Liver (tissue), 9 donors: ENCODE measurements around the gene METTL21C. TPM values are rescaled to one million over a fixed set of nuclear protein-coding genes. Genes with fewer than 3 reads are reported as not detected.

Experiments used
- DNase-seq: peaks from one replicate; pipeline ENCODE4 v3.0.0-alpha.2; 2017; ENCODE audit warnings: low spot score
- H3K27ac ChIP-seq, 2 donors: one replicate each; pipeline ENCODE4 v1.7.0; 2013; ENCODE audit warnings: inconsistent platforms in 2 of 2, low read length in 2 of 2, control low read depth in 1 of 2, low read depth in 1 of 2, mild to moderate bottlenecking in 1 of 2
- H3K27me3 ChIP-seq, 4 donors: one replicate each; pipeline versions ENCODE4 v1.6.1 to v1.7.0; 2013; ENCODE audit warnings: low read length in 3 of 4, inconsistent platforms in 1 of 4, mild to moderate bottlenecking in 1 of 4, moderate library complexity in 1 of 4; ENCODE audit not compliant: control insufficient read depth in 4 of 4, insufficient read depth in 4 of 4
- H3K36me3 ChIP-seq, 4 donors: one replicate each; pipeline versions ENCODE4 v1.6.1 to v1.7.0; 2013; ENCODE audit warnings: low read length in 3 of 4, mild to moderate bottlenecking in 3 of 4, low read depth in 1 of 4, moderate library complexity in 1 of 4; ENCODE audit not compliant: control insufficient read depth in 4 of 4, insufficient read depth in 3 of 4
- H3K4me1 ChIP-seq, 4 donors: one replicate each; pipeline versions ENCODE4 v1.6.1 to v1.7.0; 2013; ENCODE audit warnings: low read length in 3 of 4, mild to moderate bottlenecking in 3 of 4, moderate library complexity in 1 of 4; ENCODE audit not compliant: control insufficient read depth in 4 of 4, insufficient read depth in 4 of 4
- H3K4me3 ChIP-seq, 3 donors: one replicate each; pipeline versions ENCODE4 v1.6.1 to v1.7.0; 2013; ENCODE audit warnings: low read length in 3 of 3, control low read depth in 1 of 3, low read depth in 1 of 3, mild to moderate bottlenecking in 1 of 3
- H3K9ac ChIP-seq, 2 donors: one replicate each; pipeline ENCODE4 v1.7.0; 2013; ENCODE audit warnings: low read length in 2 of 2, mild to moderate bottlenecking in 2 of 2, moderate library complexity in 2 of 2, control low read depth in 1 of 2, low read depth in 1 of 2
- H3K9me3 ChIP-seq, 4 donors: one replicate each; pipeline versions ENCODE4 v1.6.1 to v1.7.0; 2013; ENCODE audit warnings: low read length in 3 of 4; ENCODE audit not compliant: control insufficient read depth in 4 of 4
- ATF3 ChIP-seq: IDR thresholded peaks from 2 replicates; pipeline ENCODE4 v1.6.1; 2016; ENCODE audit warnings: antibody characterized with exemption
- EGR1 ChIP-seq, 2 donors: IDR thresholded peaks; 2 replicates each; pipeline ENCODE4 v1.6.1; 2016 to 2018; ENCODE audit warnings: antibody characterized with exemption in 2 of 2, low read depth in 2 of 2
- FOXA1 ChIP-seq: IDR thresholded peaks from 2 replicates; pipeline ENCODE4 v1.6.1; 2016; ENCODE audit warnings: antibody characterized with exemption
- FOXA2 ChIP-seq: IDR thresholded peaks from 2 replicates; pipeline ENCODE4 v1.6.1; 2016; ENCODE audit warnings: antibody characterized with exemption
- GABPA ChIP-seq, 2 donors: IDR thresholded peaks in 1 of 2; conservative IDR thresholded peaks in 1 of 2; 2 replicates each; pipeline ENCODE4 v1.6.1; 2016; ENCODE audit warnings: antibody characterized with exemption in 2 of 2, mild to moderate bottlenecking in 1 of 2, moderate library complexity in 1 of 2
- HNF4A ChIP-seq, 2 donors: conservative IDR thresholded peaks; 2 replicates each; pipeline ENCODE4 v1.6.1; 2016; ENCODE audit warnings: antibody characterized with exemption in 2 of 2, mild to moderate bottlenecking in 2 of 2
- JUND ChIP-seq, 2 donors: IDR thresholded peaks; 2 replicates each; pipeline ENCODE4 v1.6.1; 2016; ENCODE audit warnings: antibody characterized with exemption in 2 of 2
- REST ChIP-seq: IDR thresholded peaks from 2 replicates; pipeline ENCODE4 v1.6.1; 2016; ENCODE audit warnings: antibody characterized with exemption, mild to moderate bottlenecking
- RXRA ChIP-seq, 2 donors: IDR thresholded peaks; 2 replicates each; pipeline ENCODE4 v1.6.1; 2017 to 2018; ENCODE audit warnings: antibody characterized with exemption in 2 of 2, mild to moderate bottlenecking in 1 of 2
- SP1 ChIP-seq: IDR thresholded peaks from 2 replicates; pipeline ENCODE4 v1.6.1; 2018; ENCODE audit warnings: antibody characterized with exemption, mild to moderate bottlenecking
- TAF1 ChIP-seq: conservative IDR thresholded peaks from 2 replicates; pipeline ENCODE4 v1.6.1; 2016; ENCODE audit warnings: antibody characterized with exemption, mild to moderate bottlenecking
- YY1 ChIP-seq: IDR thresholded peaks from 2 replicates; pipeline ENCODE4 v1.6.1; 2016; ENCODE audit warnings: antibody characterized with exemption, mild to moderate bottlenecking
- ZBTB33 ChIP-seq: IDR thresholded peaks from 2 replicates; pipeline ENCODE4 v1.6.1; 2016; ENCODE audit warnings: antibody characterized with exemption
- WGBS: extraction: QIAGEN DNeasy Blood & Tissue Kit; methylation state at CpG from one replicate; pipeline ENCODE4 v1.1.7; 2013; 5-methylcytosine and 5-hydroxymethylcytosine counted together
- polyA plus RNA-seq, 2 donors: library from polyadenylated mRNA; stranded (reverse) in 1 of 2; unstranded in 1 of 2; fragments of 200-250 nt in 1 of 2; fragments of >200 nt in 1 of 2; fragmentation: Nextera tagmentation in 1 of 2; extraction: Ambion mirVana in 1 of 2; gene quantifications; one replicate each; pipeline versions ENCODE4 v1.2.1 to v1.2.3, GENCODE V29; 2013 to 2015
- total RNA-seq, 2 donors: library from RNA; depleted of rRNA; stranded (reverse); fragments of >200 nt; gene quantifications; one replicate each; pipeline ENCODE4 v1.2.3, GENCODE V29; 2014
- TF ChIP-seq, protein P1 (sequence below): IDR thresholded peaks from 2 replicates; pipeline ENCODE4 v1.6.1; 2016; ENCODE audit warnings: antibody characterized with exemption
- TF ChIP-seq, protein P2 (sequence below): fragments of 150-350 bp; IDR thresholded peaks from 2 replicates; pipeline ENCODE4 v1.5.1; 2017; ENCODE audit warnings: improper control_type of control experiment, low read depth, low read length; ENCODE audit not compliant: missing input control
- donor health status: healthy.
- donor health status: healthy.
- donor health status: healthy.
- donor health status: healthy.
- donor health status: healthy.

Gene METTL21C
- total and polyA plus RNA-seq, 4 donors: 0.09 TPM; not detected in 3

- H3K27ac ChIP-seq: no peak overlapping the region
- no peaks in the 10 kb centered on the region for H3K4me1 ChIP-seq
- no peak overlapping the region for H3K4me3 ChIP-seq
- no peaks in the 10 kb centered on the region for H3K27me3 ChIP-seq
- peaks cover 0 to 2% (median 0%) of the 10 kb centered on the region in 4 donors for H3K9me3 ChIP-seq
- TF ChIP-seq FOXA2: no peak
- no peak for TF ChIP-seq TAF1
- TF ChIP-seq GABPA (IDR thresholded peaks at IDR 0.05 in 1 of 2, conservative IDR thresholded peaks at IDR 0.05 in 1 of 2): no peak
- TF ChIP-seq EGR1 (IDR thresholded peaks at IDR 0.05; ENCODE audit: low read depth in 2 of 2): no peak
- no peak for TF ChIP-seq ATF3
- no peak for TF ChIP-seq HNF4A (conservative IDR thresholded peaks at IDR 0.05)
- DNase-seq: no peak
- H3K9ac ChIP-seq: no peak overlapping the region
- no peaks in the 10 kb centered on the region for H3K36me3 ChIP-seq
These were observed 14.7 kb upstream of the METTL21C start for GRCh38 chr13:102709536-102709935.

- 86% methylated on average over 2 of the region's 2 CpGs for WGBS
- no peaks in the 10 kb centered on the region for H3K36me3 ChIP-seq
- no peak overlapping the region for H3K27ac ChIP-seq
- no peak overlapping the region for H3K9ac ChIP-seq
- TF ChIP-seq TAF1: no peak
- TF ChIP-seq ATF3: no peak
- no peak for TF ChIP-seq REST
- TF ChIP-seq HNF4A (conservative IDR thresholded peaks at IDR 0.05): no peak
- no peak overlapping the region for H3K4me3 ChIP-seq
- no peaks in the 10 kb centered on the region for H3K4me1 ChIP-seq
- H3K27me3 ChIP-seq: no peaks in the 10 kb centered on the region
- peaks cover 0 to 2% (median 0%) of the 10 kb centered on the region in 4 donors for H3K9me3 ChIP-seq
- DNase-seq: no peak
These were observed 14.1 kb upstream of the METTL21C start for GRCh38 chr13:102708991-102709390.

GRCh38 chr13:102708211-102708610, 13.4 kb upstream of the METTL21C start:
- DNase-seq: no peak
- Histone ChIP-seq H3K27ac (no peak overlapping the region), H3K4me3 (no peak overlapping the region), H3K9ac (no peak overlapping the region), H3K36me3 (no peaks in the 10 kb centered on the region), H3K4me1 (no peaks in the 10 kb centered on the region), H3K27me3 (no peaks in the 10 kb centered on the region), H3K9me3 (peaks cover 0 to 2% (median 0%) of the 10 kb centered on the region in 4 donors)
- no peak for TF ChIP-seq FOXA2
- TF ChIP-seq HNF4A (conservative IDR thresholded peaks at IDR 0.05): no peak
- no peak for TF ChIP-seq ZBTB33
- TF ChIP-seq YY1: no peak
- TF ChIP-seq GABPA (IDR thresholded peaks at IDR 0.05 in 1 of 2, conservative IDR thresholded peaks at IDR 0.05 in 1 of 2): no peak
- TF ChIP-seq SP1: no peak
- no peak for TF ChIP-seq RXRA (IDR thresholded peaks at IDR 0.05)
- TF ChIP-seq, protein P1, sequence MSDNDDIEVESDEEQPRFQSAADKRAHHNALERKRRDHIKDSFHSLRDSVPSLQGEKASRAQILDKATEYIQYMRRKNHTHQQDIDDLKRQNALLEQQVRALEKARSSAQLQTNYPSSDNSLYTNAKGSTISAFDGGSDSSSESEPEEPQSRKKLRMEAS: no peak
- no peak for TF ChIP-seq JUND (IDR thresholded peaks at IDR 0.05)
- TF ChIP-seq, protein P2, sequence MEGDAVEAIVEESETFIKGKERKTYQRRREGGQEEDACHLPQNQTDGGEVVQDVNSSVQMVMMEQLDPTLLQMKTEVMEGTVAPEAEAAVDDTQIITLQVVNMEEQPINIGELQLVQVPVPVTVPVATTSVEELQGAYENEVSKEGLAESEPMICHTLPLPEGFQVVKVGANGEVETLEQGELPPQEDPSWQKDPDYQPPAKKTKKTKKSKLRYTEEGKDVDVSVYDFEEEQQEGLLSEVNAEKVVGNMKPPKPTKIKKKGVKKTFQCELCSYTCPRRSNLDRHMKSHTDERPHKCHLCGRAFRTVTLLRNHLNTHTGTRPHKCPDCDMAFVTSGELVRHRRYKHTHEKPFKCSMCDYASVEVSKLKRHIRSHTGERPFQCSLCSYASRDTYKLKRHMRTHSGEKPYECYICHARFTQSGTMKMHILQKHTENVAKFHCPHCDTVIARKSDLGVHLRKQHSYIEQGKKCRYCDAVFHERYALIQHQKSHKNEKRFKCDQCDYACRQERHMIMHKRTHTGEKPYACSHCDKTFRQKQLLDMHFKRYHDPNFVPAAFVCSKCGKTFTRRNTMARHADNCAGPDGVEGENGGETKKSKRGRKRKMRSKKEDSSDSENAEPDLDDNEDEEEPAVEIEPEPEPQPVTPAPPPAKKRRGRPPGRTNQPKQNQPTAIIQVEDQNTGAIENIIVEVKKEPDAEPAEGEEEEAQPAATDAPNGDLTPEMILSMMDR: no peak
- no peak for TF ChIP-seq FOXA1
- WGBS: 45% methylated on average over 2 of the region's 2 CpGs
